Activated T-helper 2 cell treated with anti-CD3 and anti-CD28 coated beads, Interferon-gamma antibody, Interleukin-2, Interleukin-4, amounts not matched to agents 10 μg/mL and 5 μg/mL and 100 μg/mL, durations not matched to agents 14 hours and 24 hours and 36 hours (primary cell): ENCODE data around the gene DNMT1. TPM values are rescaled to one million over a fixed set of nuclear protein-coding genes. Genes with fewer than 3 reads are reported as not detected.
A peak's percentile ranks its signal among the peaks of the same experiment; 100 is the strongest.
"Not testable (repeated sequence)": the region's sequence is repeated elsewhere in the genome, so short reads cannot be mapped to it uniquely, and the experiment has no call there.

ENCODE experiments used
- DNase-seq: peaks from one replicate; pipeline ENCODE4 v3.0.0; 2021; ENCODE audit warnings: low spot score
- H3K27ac Mint-ChIP-seq: one replicate; pipeline ENCODE4 v1.8.0; 2021; ENCODE audit warnings: mixed read lengths
- H3K27me3 Mint-ChIP-seq: one replicate; pipeline ENCODE4 v1.8.0; 2021; ENCODE audit warnings: low read depth, mixed read lengths
- H3K36me3 Mint-ChIP-seq: one replicate; pipeline ENCODE4 v1.8.0; 2021; ENCODE audit warnings: low read depth, mixed read lengths
- H3K4me1 Mint-ChIP-seq: one replicate; pipeline ENCODE4 v1.8.0; 2021; ENCODE audit warnings: low read depth, mixed read lengths
- H3K4me3 Mint-ChIP-seq: one replicate; pipeline ENCODE4 v1.8.0; 2021; ENCODE audit warnings: low read depth, mild to moderate bottlenecking, moderate library complexity, mixed read lengths
- H3K9me3 Mint-ChIP-seq: one replicate; pipeline ENCODE4 v1.8.0; 2021; ENCODE audit warnings: mixed read lengths
- intact Hi-C: fragments of 100-400 bp; cut with micrococcal nuclease; formaldehyde crosslinking; loops from one replicate; pipeline ENCODE4 v1.15.1; 2023
- total RNA-seq: library from RNA; stranded (reverse); gene quantifications from 2 replicates; pipeline ENCODE4 v1.2.3, GENCODE V29; 2022

The DNMT1 gene
- total RNA-seq, result 367 and 370 TPM in 2 replicates

DNA sequence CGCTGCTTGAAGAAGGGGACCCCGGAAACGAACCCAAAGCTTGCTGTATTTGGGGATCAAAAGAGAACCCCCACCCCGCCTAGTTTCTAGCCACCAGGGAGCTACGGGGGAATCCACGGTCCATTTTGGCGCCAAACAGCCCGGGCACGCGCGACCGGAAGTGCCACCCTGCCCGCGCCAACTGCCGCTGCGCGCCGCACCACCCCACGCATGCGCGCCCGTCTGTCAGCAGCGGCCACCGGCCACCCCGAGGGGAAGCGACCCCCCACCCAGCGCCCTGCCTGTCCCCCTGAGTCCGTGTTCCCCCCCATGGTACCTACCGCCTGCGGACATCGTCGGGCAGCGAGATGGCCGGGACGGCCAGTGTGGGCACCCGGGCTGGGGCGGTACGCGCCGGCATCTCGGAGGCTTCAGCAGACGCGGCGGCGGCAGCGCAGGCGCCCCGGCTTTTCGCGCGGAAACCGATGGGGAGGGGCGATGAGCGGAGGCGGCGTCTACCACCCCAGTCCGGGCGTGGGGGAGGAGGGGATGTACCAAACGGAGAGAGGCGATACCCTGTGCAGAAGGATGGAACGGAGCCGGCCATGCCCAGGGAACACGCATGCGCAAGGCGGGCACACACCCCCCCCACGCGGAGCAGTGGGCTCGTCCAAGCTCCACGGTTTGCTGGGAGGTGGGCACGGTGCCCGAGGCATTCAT lies at the start of gene DNMT1:
Gene DNMT1, minus strand, starts transcription at position 454 of the 699 bp plus-strand sequence. Its CDS starts 54 bp downstream, at position 400.
- Mint-ChIP-seq H3K4me1 (peaks cover 29% of the 10 kb centered on the region), H3K27ac (peak within 1 kb of the TSS; percentile 96), H3K9me3 (no peaks in the 10 kb centered on the region), H3K27me3 (no peaks in the 10 kb centered on the region), H3K4me3 (peak within 1 kb of the TSS; percentile 97), H3K36me3 (peaks cover 33% of the 10 kb centered on the region)
- peak; percentile 98 for DNase-seq
- intact Hi-C loops, result loop anchor here (1.0 to 2.0 kb wide), 3 partner anchors 36 to 90 kb away; partner anchors contain the start of gene S1PR2

DNA sequence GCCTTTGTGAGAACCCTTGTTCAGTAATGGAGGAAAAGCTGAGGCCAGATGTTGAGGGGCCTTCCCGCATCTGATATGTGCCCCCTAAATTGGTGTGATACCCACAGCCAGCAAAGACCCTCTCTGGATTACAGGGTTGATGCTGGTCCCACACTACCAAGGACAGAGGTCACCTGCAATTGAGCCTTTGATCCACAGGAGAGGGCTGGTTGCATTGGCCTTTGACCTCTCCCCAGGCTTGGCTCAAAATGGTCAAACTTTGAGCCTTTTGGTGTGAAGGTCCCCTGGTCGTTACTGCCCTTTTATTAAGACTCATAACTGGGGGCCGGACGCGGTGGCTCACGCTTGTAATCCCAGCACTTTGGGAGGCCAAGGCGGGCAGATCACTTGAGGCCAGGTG lies 48.9 kb upstream of the DNMT1 start:
- Mint-ChIP-seq H3K27ac (no peak overlapping the region), H3K4me3 (no peak overlapping the region), H3K36me3 (no peaks in the 10 kb centered on the region), H3K9me3 (no peaks in the 10 kb centered on the region), H3K27me3 (no peaks in the 10 kb centered on the region), H3K4me1 (no peaks in the 10 kb centered on the region)
- DNase-seq, result no peak
- intact Hi-C loops, result no loop called here

DNA sequence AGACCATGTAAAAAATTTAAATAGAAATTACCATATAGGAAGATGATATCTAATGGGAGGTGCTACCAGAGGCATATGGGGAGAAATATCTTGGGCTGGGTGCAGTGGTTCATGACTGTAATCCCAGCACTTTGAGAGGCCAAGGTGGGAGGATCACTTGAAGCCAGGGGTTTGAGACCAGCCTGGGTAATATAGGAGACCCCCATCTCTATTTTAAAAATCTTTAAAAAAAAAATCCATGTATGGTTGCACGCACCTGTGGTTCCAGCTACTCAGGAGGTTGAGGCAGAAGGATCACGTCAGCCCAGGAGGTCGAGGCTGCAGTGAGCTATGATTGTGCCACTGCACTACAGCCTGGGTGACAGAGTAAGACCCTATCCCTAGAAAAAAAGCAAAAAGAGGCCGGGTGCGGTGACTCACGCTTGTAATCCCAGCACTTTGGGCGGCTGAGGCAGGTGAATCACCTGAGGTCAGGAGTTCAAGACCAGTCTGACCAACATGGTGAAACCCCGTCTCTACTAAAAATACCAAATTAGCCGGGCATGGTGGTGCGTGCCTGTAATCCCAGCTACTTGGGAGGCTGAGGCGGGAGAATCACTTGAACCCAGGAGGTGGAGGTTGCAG lies 47.2 kb upstream of the DNMT1 start:
- DNase-seq, H3K4me3 Mint-ChIP-seq, H3K36me3 Mint-ChIP-seq, H3K27me3 Mint-ChIP-seq, H3K27ac Mint-ChIP-seq, intact Hi-C loops, H3K4me1 Mint-ChIP-seq, H3K9me3 Mint-ChIP-seq: not testable (repeated sequence)

DNA sequence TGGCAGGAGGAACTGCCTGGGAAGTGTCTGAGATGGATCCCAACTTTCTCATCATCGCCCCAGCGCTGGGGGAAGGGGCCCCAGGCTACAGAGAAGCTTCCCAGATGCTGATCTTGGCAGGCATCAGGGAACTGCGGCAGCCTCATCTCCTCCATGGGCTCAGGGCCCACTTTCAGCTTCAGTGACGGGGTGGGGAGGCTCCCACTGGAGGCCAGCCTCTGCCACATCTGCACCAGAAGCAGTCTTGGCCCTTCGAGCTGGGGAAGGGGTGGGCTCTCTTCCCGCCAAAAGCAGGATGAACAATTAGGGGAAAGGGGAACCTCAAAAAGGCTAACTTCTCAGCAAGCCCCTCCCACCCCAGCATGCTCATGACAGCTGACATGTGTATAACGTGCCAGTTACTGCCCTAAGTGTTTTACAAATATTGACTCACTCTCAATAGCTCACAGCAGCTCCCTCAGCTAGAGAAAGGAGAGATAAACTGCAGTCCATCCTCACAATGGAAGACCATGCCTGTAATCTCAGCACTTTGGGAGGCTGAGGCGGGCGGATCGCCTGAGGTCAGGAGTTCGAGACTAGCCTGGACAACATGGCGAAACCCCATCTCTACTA lies 43.5 kb upstream of the DNMT1 start:
- H3K36me3 Mint-ChIP-seq, result no peaks in the 10 kb centered on the region
- H3K27ac Mint-ChIP-seq, result no peak overlapping the region
- H3K4me1 Mint-ChIP-seq, result peaks cover 13% of the 10 kb centered on the region
- DNase-seq, result no peak
- no peak overlapping the region for H3K4me3 Mint-ChIP-seq
- intact Hi-C loops, result no loop called here
- no peaks in the 10 kb centered on the region for H3K27me3 Mint-ChIP-seq
- H3K9me3 Mint-ChIP-seq, result no peaks in the 10 kb centered on the region

DNA sequence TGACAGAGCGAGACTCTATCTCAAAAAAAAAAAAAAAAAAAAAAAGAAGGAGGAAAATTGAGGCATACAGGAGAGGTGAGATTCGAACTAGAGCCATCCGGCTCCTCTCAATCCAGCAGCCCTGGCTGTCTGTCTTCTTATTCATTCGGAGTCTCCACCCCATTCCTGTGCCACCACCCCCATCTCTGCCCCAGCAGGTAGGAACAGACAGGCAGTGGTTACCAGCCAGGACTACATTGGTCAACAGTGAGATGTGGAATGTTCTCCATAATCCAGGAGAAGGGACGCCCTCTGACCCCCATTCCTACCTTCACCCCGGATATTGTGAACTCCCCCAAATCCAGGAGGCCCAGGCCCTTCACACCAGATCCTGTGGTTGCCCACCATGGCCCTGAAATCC lies 42.9 kb upstream of the DNMT1 start:
- peaks cover 13% of the 10 kb centered on the region for H3K4me1 Mint-ChIP-seq
- intact Hi-C loops, result no loop called here
- DNase-seq, result no peak
- H3K27me3 Mint-ChIP-seq, result no peaks in the 10 kb centered on the region
- no peaks in the 10 kb centered on the region for H3K36me3 Mint-ChIP-seq
- H3K9me3 Mint-ChIP-seq, result no peaks in the 10 kb centered on the region
- no peak overlapping the region for H3K27ac Mint-ChIP-seq
- H3K4me3 Mint-ChIP-seq, result no peak overlapping the region

DNA sequence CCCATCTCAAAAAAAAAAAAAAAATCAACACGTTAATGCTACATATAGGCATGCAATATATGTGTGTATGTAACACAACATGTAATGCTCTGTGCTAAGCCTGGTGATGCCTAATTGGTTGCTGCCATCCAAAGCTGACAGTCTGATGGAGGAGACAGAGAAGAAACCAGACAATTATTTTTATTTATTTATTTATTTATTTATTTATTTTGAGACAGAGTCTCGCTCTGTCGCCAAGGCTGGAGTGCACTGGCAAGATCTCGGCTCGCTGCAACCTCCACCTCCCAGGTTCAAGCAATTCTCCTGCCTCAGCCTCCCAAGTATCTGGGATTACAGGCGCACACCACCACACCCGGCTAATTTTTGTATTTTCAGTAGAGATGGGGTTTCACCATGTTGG lies 40.7 kb upstream of the DNMT1 start:
- H3K9me3 Mint-ChIP-seq, DNase-seq, H3K27ac Mint-ChIP-seq, intact Hi-C loops, H3K27me3 Mint-ChIP-seq, H3K36me3 Mint-ChIP-seq: not testable (repeated sequence)
- H3K4me1 Mint-ChIP-seq, result peaks cover 14% of the 10 kb centered on the region
- peak overlapping the region; percentile 17 for H3K4me3 Mint-ChIP-seq

DNA sequence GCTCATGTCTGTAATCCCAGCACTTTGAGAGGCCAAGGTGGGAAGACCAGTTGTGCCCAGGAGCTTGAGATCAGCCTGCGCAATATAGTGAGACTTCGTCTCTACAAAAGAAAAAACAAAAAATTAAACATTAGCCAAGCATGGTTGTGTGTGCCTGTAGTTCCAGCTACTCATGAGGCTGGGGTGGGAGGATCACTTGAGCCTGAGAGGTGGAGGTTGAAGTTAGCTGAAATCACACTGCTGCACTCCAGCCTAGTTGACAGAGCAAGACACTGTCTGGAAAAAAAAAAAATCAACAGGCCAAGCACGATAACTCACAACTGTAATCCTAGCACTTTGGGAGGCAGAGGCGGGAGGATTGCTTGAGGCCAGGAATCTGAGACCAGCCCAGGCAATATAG lies 40.2 kb upstream of the DNMT1 start:
- Mint-ChIP-seq H3K4me1 (peaks cover 14% of the 10 kb centered on the region), H3K27me3 (no peaks in the 10 kb centered on the region), H3K36me3 (no peaks in the 10 kb centered on the region), H3K9me3 (no peaks in the 10 kb centered on the region), H3K4me3 (no peak overlapping the region), H3K27ac (no peak overlapping the region)
- no peak for DNase-seq
- intact Hi-C loops, result no loop called here

DNA sequence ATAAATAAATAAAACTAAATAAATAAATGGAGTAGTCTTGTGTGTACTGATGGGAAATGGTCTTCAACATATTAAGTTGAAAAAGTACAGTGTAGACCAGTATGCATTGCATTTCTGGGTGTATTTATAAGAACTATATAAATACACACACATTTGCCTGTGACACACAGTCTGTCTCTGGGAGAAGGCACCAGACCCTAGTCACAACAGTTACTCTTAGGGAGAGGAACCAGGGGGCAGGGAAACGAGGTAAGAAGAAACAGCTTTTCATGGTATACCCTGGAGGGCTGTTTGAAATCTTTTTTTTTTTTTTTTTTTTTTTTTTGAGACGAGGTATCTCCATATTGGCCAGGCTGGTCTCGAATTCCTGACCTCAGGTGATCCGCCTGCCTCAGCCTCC lies 39.2 kb upstream of the DNMT1 start:
- H3K4me3 Mint-ChIP-seq, result no peak overlapping the region
- no peaks in the 10 kb centered on the region for H3K27me3 Mint-ChIP-seq

DNA sequence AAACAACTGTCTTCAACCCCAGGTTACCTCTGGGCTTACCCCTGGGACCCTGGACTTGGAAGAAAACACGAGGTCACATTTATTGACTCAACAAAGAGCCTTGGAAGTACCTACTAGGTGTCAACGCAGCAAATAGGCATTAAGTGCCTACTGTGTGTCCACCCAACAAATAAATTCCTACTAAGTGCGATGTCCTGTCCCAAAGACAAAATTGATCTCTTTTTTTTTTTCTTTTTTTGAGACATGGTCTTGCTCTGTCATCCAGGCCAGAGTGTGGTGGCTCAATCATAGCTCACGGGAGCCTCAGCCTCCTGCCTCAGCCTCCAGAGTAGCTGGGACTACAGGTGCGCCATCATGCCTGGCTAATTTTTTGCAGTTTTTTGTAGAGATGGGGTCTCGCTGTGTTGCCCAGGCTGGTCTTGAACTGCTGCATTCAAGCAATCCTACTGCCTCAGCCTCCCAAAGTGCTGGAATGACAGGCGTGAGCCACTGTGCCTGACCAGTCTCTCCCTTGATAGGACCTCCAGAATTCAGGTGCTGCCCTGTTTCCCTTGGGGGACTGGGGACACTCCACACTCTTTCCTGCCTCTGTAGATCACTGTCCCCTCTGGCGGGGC lies 37.0 kb upstream of the DNMT1 start:
- peaks cover 22% of the 10 kb centered on the region for H3K4me1 Mint-ChIP-seq
- DNase-seq, result no peak
- H3K36me3 Mint-ChIP-seq, result no peaks in the 10 kb centered on the region
- H3K4me3 Mint-ChIP-seq, result peak overlapping the region; percentile 73
- no peaks in the 10 kb centered on the region for H3K27me3 Mint-ChIP-seq
- intact Hi-C loops, result loop anchor here (2.0 kb wide), 1 partner anchor 37 kb away; the partner anchor contains the start of gene DNMT1
- no peaks in the 10 kb centered on the region for H3K9me3 Mint-ChIP-seq
- peak overlapping the region; percentile 62 for H3K27ac Mint-ChIP-seq

More for the DNA sequence above, 39.2 kb upstream of the DNMT1 start:
- peaks cover 21% of the 10 kb centered on the region for H3K4me1 Mint-ChIP-seq
- no peak for DNase-seq
- intact Hi-C loops, result no loop called here
- H3K36me3 Mint-ChIP-seq, result no peaks in the 10 kb centered on the region
- H3K9me3 Mint-ChIP-seq, result no peaks in the 10 kb centered on the region
- no peak overlapping the region for H3K27ac Mint-ChIP-seq

DNA sequence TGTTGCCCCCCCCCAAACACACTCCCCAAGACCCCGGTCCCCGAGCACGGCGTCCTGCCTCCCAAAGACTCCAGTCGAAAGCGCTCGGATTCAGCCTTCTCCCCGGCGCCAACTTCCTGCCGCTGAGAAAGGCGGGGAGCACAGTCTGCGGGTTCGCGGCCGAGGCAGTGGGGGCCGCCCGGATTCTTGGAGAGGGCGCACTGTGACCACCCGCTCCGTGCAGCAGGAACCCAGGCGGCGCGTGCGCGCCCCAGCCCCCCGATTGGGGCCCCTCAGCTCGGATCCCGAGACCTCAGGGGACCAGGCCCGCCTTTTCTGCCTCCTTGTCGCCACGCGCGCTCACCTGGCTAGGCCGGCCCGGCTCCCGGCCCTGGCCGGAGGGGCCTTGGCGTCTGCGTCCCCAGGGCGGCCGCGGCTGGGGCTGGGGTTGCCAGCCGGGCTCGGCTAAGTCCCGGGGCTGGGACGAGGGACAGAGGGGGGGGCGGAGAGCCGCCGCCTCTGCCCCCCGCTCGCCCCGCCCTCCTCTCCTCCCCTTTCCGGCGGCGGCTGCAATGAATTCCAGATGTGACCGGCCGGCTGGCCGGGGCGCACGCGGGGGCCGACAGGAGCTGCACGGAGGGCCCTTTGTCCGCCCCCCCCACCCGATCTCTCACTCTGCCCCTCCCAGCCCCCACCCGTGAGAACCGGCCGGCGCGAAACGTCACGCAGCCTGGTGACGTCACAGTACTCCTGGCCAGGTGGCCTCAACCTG lies 36.3 kb upstream of the DNMT1 start, which contains the start of gene S1PR2:
Gene S1PR2, minus strand, starts transcription at position 471 of the 751 bp plus-strand sequence. CDS start 6,426 bp downstream, outside the sequence.
- peak within 1 kb of the TSS; percentile 83 for H3K4me3 Mint-ChIP-seq
- intact Hi-C loops, result loop anchor here (2.0 kb wide), 1 partner anchor 36 kb away; the partner anchor contains the start of gene DNMT1
- peaks cover 16% of the 10 kb centered on the region for H3K4me1 Mint-ChIP-seq
- peak; percentile 51 for DNase-seq
- no peaks in the 10 kb centered on the region for H3K36me3 Mint-ChIP-seq
- no peaks in the 10 kb centered on the region for H3K27me3 Mint-ChIP-seq
- no peaks in the 10 kb centered on the region for H3K9me3 Mint-ChIP-seq
- peak within 1 kb of the TSS; percentile 62 for H3K27ac Mint-ChIP-seq

DNA sequence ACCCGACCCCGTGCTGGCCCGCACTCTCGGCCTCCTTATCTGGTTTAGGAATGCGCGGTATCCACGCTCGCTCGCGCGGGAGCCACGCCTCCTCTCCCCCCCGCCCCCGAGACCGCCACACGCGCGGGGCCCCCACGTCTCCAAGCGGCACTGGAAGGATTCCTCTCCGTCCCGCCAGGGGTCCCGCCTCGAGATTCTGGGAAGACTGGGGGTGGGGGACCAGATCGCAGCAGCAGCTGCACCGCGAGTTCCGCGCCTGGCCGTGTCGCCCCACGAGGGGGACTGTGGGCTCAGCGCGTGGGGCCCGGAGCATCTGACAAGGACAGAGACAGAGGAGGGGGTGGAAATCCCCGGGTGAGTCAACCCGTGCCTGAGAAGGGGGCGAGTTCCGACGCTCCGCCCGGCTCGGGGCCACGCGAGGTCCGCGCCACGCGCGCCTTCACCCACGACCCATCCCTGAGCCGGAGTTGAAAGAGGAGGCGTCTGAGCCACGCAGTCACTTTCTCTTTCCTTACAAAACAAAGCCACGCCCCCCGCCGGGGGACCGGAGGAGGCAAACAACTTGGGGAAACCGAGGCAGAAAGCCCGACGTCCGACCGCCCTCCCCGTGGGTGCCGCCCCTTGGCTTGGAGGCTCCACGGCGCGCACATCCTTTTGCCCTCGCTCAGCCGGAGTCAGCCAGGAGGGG lies 35.6 kb upstream of the DNMT1 start:
- Mint-ChIP-seq H3K27ac (peak overlapping the region; percentile 61), H3K36me3 (no peaks in the 10 kb centered on the region), H3K27me3 (no peaks in the 10 kb centered on the region), H3K4me3 (peak overlapping the region; percentile 83), H3K4me1 (peaks cover 13% of the 10 kb centered on the region), H3K9me3 (no peaks in the 10 kb centered on the region)
- DNase-seq, result peak; percentile 31
- intact Hi-C loops, result loop anchor here (2.0 kb wide), 1 partner anchor 36 kb away; the partner anchor contains the start of gene DNMT1
